ENCODE measurements around the gene IFITM1. TPM values are rescaled to one million over a fixed set of nuclear protein-coding genes. Genes with fewer than 3 reads are reported as not detected.

Gene IFITM1
- total and polyA plus RNA-seq, 9 of the 15 experiments (the other 6 are each of a cell fraction or from before 2014, with no cell fraction given): 691 to 5,579 (median 974) TPM

GRCh38 chr11:278001-278951 is 35.6 kb upstream of the IFITM1 start, which contains the start of gene NLRP6 (continued):
- TF ChIP-seq CHAMP1 (IDR thresholded peaks at IDR 0.05): no peak
- TF ChIP-seq ID3 (CRISPR knock-in tag; IDR thresholded peaks at IDR 0.05): no peak
- TF ChIP-seq ID3 (tag; IDR thresholded peaks at IDR 0.05): no peak
- no peak for TF ChIP-seq ZNF133 (CRISPR knock-in tag; IDR thresholded peaks at IDR 0.05)
- no peak for TF ChIP-seq ZNF740 (CRISPR knock-in tag; IDR thresholded peaks at IDR 0.05)
- TF ChIP-seq ZNF740 (tag; IDR thresholded peaks at IDR 0.05): no peak
- no peak for TF ChIP-seq E2F5 (CRISPR knock-in tag; IDR thresholded peaks at IDR 0.05)
- peak; percentile 45; the same call in 1 of the 2 replicates for TF ChIP-seq POLR2G (IDR thresholded peaks at IDR 0.05; ENCODE audit: low read depth, low read length)
- TF ChIP-seq MCM5 (IDR thresholded peaks at IDR 0.05; ENCODE audit: low read depth): no peak
- no peak for TF ChIP-seq ZNF318 (IDR thresholded peaks at IDR 0.05; ENCODE audit: borderline replicate concordance in 1 of 2, low read depth in 1 of 2)
- 0 out of 2 replicates have a peak, but pooled peaks have one; percentile 10 for TF ChIP-seq ZSCAN32 (CRISPR knock-in tag; IDR thresholded peaks at IDR 0.05)
- TF ChIP-seq EWSR1 (IDR thresholded peaks at IDR 0.05; ENCODE audit: borderline replicate concordance, low read depth, partially characterized antibody): no peak

Data from K562 (cell line).